ENCODE data around the gene ZBTB32.
A peak's percentile ranks its signal among the peaks of the same experiment; 100 is the strongest.

Gene ZBTB32

GRCh38 chr19:35755131-35755549 is 50.8 kb downstream of the ZBTB32 start:
- no peak for DNase-seq

GRCh38 chr19:35755550-35756376 is 51.4 kb downstream of the ZBTB32 start:
- DNase-seq: peak; percentile 62 to 68

- no peak for DNase-seq
Measured at GRCh38 chr19:35756377-35757230, 52.2 kb downstream of the ZBTB32 start, which contains the start of gene HSPB6. TSS of gene HSPB6 (minus strand) at chr19:35757029. CDS start at chr19:35757008, 21 bp downstream.

GRCh38 chr19:35757231-35757748 is 52.9 kb downstream of the ZBTB32 start:
- no peak for DNase-seq

GRCh38 chr19:35757749-35758608 is 53.6 kb downstream of the ZBTB32 start, which contains the start of gene PROSER3:
TSS of gene PROSER3 (plus strand) at chr19:35758176. CDS start at chr19:35758216, 40 bp downstream.
- peak; percentile 96 to 97 for DNase-seq

- DNase-seq: no peak
Measured at GRCh38 chr19:35759697-35760096, 55.3 kb downstream of the ZBTB32 start.

GRCh38 chr19:35760711-35761349 is 56.5 kb downstream of the ZBTB32 start:
- DNase-seq: no peak

- no peak for DNase-seq
Measured at GRCh38 chr19:35764432-35765315, 60.3 kb downstream of the ZBTB32 start.

All from activated CD4-positive, alpha-beta T cell treated with anti-CD3 and anti-CD28 coated beads for 4 hours (primary cell).